Activated T-helper 17 cell treated with anti-CD3 and anti-CD28 coated beads, Interleukin-2, amount 50 U/mL, for 72 hours (primary cell): Measurements from ENCODE around the gene OCLN. TPM values are rescaled to one million over a fixed set of nuclear protein-coding genes. Genes with fewer than 3 reads are reported as not detected.
"Not testable (repeated sequence)": the region's sequence is repeated elsewhere in the genome, so short reads cannot be mapped to it uniquely, and the experiment has no call there.

Experiments used
- ATAC-seq: fragments of 150-1000 bp; cut with Tn5 transposase; replicated peaks from 2 replicates; pipeline ENCODE4 v1.10.0; 2021; ENCODE audit warnings: mild to moderate bottlenecking, moderate library complexity
- H3K27ac Mint-ChIP-seq: one replicate; pipeline ENCODE4 v1.8.0; 2022; ENCODE audit warnings: mixed read lengths
- H3K27me3 Mint-ChIP-seq: one replicate; pipeline ENCODE4 v1.8.0; 2022; ENCODE audit warnings: mixed read lengths
- H3K36me3 Mint-ChIP-seq: one replicate; pipeline ENCODE4 v1.8.0; 2022; ENCODE audit warnings: low read depth, mild to moderate bottlenecking, mixed read lengths
- H3K4me1 Mint-ChIP-seq: one replicate; pipeline ENCODE4 v1.8.0; 2022; ENCODE audit warnings: mixed read lengths
- H3K4me3 Mint-ChIP-seq: one replicate; pipeline ENCODE4 v1.8.0; 2022; ENCODE audit warnings: mild to moderate bottlenecking, mixed read lengths
- H3K9me3 Mint-ChIP-seq: one replicate; pipeline ENCODE4 v1.8.0; 2022; ENCODE audit warnings: mixed read lengths
- total RNA-seq, 2 donors: library from RNA; stranded (reverse); gene quantifications; one replicate each; pipeline ENCODE4 v1.2.3, GENCODE V29; 2022

Gene OCLN
- total RNA-seq, 2 donors from 2014 or later: 0.76 to 4.4 TPM

GRCh38 chr5:69601947-69602346 lies 109.4 kb downstream of the OCLN start:
- not testable (repeated sequence) for ATAC-seq, H3K9me3 Mint-ChIP-seq, H3K27me3 Mint-ChIP-seq, H3K36me3 Mint-ChIP-seq, H3K27ac Mint-ChIP-seq, H3K4me1 Mint-ChIP-seq, H3K4me3 Mint-ChIP-seq

DNA sequence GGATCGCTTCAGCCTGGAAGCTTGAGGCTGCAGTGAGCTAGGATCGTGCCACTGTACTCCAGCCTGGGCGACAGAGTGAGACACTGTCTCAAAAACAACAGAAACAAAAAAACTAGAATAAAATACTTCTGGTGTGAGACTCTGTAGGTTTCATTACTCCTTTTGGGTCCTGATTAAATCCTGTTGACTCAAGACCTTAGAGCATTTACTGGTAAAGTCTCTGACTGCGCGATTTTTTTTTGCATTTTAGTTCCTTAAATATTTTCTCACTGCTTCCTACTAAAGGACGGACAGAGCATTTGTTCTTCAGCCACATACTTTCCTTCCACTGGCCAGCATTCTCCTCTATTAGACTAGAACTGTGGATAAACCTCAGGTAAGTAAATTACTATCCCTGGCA lies 114.2 kb downstream of the OCLN start:
- H3K9me3 Mint-ChIP-seq, H3K36me3 Mint-ChIP-seq, ATAC-seq, H3K4me3 Mint-ChIP-seq, H3K27ac Mint-ChIP-seq, H3K4me1 Mint-ChIP-seq, H3K27me3 Mint-ChIP-seq: not testable (repeated sequence)

Other genes starting within 250 kb of the OCLN start
- gene CCDC125, start 160.0 kb upstream of the OCLN start, total RNA-seq: 10 to 100 TPM; 12.6 to 17.8 TPM
- gene AK6, start 123.3 kb upstream of the OCLN start, total RNA-seq: 10 to 100 TPM; 52.3 to 76.4 TPM
- 10 to 100 TPM; 60.0 to 89.0 TPM for gene TAF9, start 123.3 kb upstream of the OCLN start, total RNA-seq
- gene RAD17, start 123.0 kb upstream of the OCLN start, total RNA-seq: 10 to 100 TPM; 25.8 to 28.2 TPM
- gene MARVELD2, start 77.7 kb upstream of the OCLN start, total RNA-seq: under 1 TPM; 0.37 to 0.69 TPM
- 10 to 100 TPM; 52.9 to 59.0 TPM for gene GTF2H2C, start 67.4 kb downstream of the OCLN start, total RNA-seq